ENCODE measurements around the gene CCM2.

Gene CCM2

GRCh38 chr7:45036317-45036716, 36.3 kb downstream of the CCM2 start:
- peak in 2 of 3 experiments; percentile 29 to 67 for DNase-seq

- no peak for DNase-seq
Measured at GRCh38 chr7:45036796-45037195, 36.8 kb downstream of the CCM2 start.

- no peak for DNase-seq
Measured at GRCh38 chr7:45037876-45038275, 37.9 kb downstream of the CCM2 start.

- no peak for DNase-seq
Measured at GRCh38 chr7:45039106-45039505, 39.1 kb downstream of the CCM2 start.

- no peak for DNase-seq
Measured at GRCh38 chr7:45044338-45044737, 44.3 kb downstream of the CCM2 start.

- no peak for DNase-seq
Measured at GRCh38 chr7:45048748-45049147, 48.7 kb downstream of the CCM2 start.

- DNase-seq = no peak
Measured at GRCh38 chr7:45050198-45050597, 50.2 kb downstream of the CCM2 start.

- DNase-seq = peak in 1 of 3 experiments; percentile 75
Measured at GRCh38 chr7:45052011-45052410, 52.0 kb downstream of the CCM2 start.

GRCh38 chr7:45053401-45053800, 53.4 kb downstream of the CCM2 start:
- no peak for DNase-seq

- no peak for DNase-seq
Measured at GRCh38 chr7:45053941-45054340, 53.9 kb downstream of the CCM2 start.

- DNase-seq = no peak
Measured at GRCh38 chr7:45054442-45054841, 54.4 kb downstream of the CCM2 start.

- no peak for DNase-seq
Measured at GRCh38 chr7:45055016-45055415, 55.0 kb downstream of the CCM2 start.

- no peak for DNase-seq
Measured at GRCh38 chr7:45055594-45056219, 55.7 kb downstream of the CCM2 start.

- DNase-seq = no peak
Measured at GRCh38 chr7:45057878-45058277, 57.9 kb downstream of the CCM2 start.

- DNase-seq = no peak
Measured at GRCh38 chr7:45060295-45060694, 60.3 kb downstream of the CCM2 start.

GRCh38 chr7:45061352-45061751, 61.4 kb downstream of the CCM2 start:
- no peak for DNase-seq

GRCh38 chr7:45061806-45062425, 61.9 kb downstream of the CCM2 start:
- DNase-seq = no peak

- DNase-seq = no peak
Measured at GRCh38 chr7:45064047-45064725, 64.2 kb downstream of the CCM2 start.

GRCh38 chr7:45065031-45065995, 65.3 kb downstream of the CCM2 start:
- no peak for DNase-seq

GRCh38 chr7:45066409-45066808, 66.4 kb downstream of the CCM2 start:
- no peak for DNase-seq

GRCh38 chr7:45067582-45067981, 67.6 kb downstream of the CCM2 start:
- DNase-seq = no peak

GRCh38 chr7:45068236-45069023, 68.4 kb downstream of the CCM2 start:
- no peak for DNase-seq
